HG03575 (cell line): ENCODE measurements around the gene AFF3.

Experiments
- ATAC-seq: cut with Tn5 transposase; IDR thresholded peaks from one replicate; pipeline ENCODE4 v1.9.1; 2021; ENCODE audit not compliant: unreplicated experiment, insufficient number of reproducible peaks, low FRiP score; ENCODE audit errors: extremely low read depth

AFF3 gene

DNA sequence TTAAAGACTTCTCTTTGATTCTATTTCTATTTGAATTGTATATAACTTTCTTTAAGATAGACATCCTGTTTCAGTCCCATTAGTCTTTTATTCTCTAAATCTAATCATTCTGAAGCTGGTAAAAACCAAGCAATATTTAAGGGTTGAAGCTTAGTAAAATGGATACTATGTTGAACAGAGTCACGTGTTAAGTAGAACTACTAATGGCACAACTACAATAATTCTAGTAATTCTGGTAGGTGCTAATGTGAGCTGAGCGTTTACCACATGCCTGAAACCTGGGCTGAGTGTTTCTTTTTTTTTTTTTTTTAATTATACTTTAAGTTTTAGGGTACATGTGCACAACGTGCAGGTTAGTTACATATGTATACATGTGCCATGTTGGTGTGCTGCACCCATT lies 8.9 kb upstream of the AFF3 start:
- ATAC-seq: no peak

DNA sequence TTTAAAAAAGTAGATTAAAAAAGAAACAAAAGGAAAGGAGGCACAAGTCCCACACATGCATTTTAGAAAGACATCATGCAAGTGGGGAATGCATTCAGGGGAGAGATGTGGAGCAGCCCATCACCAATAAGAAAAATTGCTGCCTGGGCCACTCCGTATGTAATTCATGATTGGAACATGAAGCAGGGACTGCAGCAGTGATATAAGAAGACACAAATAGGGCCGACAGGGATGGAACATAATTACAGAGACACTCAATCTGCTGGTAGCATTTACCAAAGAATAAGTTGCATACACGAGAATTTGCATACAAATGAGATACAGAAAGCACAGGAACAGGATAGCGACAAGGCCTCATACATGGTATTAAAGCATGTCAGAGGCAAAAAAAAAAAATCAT lies 6.5 kb upstream of the AFF3 start:
- ATAC-seq: no peak

DNA sequence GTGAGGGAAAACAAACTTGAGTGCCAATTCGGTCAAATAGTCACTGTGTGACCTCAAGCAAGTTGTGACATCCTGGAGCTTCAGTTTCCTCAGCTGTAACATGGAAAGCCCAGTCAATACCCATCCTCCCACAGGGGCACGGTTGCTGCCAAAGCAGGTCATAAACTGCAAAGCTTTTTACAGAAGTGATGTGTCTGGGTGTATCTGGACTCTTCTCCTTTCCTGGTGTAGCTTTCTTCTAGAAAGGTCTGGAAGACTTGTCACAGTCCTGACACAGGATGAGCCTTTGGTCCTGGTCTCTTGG lies 4.2 kb upstream of the AFF3 start:
- ATAC-seq: no peak

DNA sequence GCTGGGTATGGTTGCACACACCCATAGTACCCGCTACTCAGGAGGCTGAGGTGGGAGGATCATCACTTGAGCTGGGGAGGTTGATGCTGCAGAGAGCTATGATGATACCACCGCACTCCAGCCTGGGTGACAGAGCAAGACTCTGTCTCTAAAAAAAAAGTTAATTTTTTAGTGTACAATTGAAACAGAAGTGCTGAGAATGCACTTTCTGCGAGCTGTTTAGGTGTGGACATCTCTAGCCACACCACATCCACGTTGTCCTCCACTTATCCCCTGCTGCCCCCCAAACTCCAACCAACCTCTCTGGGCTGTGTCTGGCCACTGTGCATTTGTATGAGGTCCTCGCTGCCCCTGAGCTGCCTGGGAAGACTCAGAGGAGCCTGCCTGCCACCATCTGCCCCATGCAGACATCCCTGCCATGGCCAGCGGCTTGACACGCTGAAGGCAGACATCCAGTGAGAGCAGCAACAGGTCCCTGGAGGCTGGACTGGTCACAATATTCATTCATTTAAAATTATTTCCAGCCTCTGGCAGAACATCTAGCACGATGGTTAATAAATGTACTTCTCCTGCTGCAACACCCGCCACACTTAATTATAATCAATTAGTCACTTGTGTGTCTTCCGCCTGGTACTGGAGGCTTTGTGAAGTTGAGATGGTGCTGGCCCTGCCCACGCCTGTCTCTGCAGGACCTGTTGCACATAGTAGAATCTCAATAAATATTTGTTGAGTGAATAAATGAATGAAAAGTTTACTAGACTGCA lies 3.7 kb upstream of the AFF3 start:
- ATAC-seq: no peak

DNA sequence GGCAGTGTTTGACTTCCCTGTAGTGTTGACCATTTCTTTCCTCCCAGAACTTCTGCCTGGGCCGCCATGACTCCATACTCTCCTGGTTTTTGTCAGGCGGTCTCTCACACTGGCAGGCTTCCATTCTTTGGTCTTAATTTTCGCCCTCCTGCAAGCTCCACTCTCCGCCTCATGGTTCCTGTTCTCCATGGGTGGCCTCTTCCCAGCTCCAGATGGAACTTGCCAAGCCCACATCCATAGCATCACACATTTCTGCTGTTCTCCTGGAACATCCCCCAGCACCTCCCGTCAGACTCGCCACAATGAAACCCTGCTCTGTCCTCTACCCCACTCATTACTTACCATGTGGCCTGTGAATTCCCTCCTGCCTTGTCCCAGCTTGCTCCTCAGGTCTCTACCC lies 896 bp upstream of the AFF3 start:
- no peak for ATAC-seq

DNA sequence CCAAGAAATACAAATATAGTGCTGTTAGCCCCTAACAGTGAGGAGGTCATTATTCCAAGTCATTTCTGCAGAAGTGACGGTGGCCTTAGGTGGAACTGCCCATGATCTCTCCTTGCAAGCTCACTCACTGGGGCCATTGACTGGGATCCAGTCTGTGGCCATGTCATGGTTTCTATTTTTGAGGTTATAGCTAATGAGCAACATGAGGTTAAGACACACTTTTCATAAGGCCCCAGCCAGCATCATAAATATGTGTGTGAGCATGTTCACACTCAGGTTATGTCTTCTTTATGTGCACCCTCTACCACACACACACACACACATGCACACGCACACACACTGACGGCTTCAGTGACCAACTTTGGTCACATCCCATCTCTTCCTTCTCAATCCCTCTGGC lies 484 bp downstream of the AFF3 start:
- ATAC-seq: no peak

DNA sequence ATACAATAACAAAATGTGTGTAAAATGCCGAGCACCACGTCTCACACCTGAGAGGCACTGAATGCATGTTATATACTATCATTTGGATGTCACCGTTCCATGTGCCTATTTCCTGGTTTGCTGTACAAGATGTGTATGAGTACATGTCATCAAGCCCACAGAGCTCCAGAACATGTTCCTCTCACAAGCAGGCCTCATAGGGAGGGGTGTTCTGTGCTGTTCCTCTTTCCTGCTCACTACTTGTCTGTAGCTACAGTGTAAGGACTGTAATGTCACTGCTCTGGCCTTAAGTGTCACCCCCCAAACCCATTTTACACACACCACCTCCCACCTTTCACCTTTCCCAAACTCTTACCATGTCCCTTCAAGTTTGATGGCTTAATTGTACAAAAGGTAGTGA lies 1.8 kb downstream of the AFF3 start:
- no peak for ATAC-seq

DNA sequence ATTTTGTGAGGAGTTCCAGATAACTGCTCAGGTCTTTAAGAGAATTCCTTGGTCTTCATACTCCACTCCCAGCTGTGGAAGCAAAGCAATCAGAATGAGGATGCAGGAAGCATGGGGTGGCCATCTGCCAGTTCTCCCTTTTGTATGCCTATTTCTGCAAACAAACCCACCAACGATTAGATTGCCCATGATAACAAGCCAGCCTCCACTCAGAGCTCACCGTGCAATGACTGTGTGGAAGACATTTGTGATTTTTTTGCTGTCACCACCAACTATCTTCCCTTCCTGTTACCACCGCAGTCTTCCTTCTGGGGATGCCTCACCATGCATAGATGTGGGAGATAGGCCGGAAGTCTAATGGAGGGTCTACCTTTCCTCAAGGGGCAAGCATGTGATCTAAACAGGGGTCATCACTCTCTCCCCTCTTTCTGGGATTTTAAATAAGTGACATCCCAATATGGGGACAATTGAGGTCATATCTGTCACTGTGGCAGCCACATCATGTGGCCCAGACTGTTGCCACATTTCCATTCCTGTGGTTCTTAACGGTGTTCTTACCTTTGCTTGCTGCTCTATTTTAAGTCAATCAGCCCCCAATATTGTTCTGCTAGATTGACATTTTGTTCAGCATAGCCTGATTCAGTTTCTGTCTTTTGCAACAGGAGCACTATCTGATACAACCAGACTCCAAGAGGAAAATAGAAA lies 4.4 kb downstream of the AFF3 start:
- no peak for ATAC-seq

DNA sequence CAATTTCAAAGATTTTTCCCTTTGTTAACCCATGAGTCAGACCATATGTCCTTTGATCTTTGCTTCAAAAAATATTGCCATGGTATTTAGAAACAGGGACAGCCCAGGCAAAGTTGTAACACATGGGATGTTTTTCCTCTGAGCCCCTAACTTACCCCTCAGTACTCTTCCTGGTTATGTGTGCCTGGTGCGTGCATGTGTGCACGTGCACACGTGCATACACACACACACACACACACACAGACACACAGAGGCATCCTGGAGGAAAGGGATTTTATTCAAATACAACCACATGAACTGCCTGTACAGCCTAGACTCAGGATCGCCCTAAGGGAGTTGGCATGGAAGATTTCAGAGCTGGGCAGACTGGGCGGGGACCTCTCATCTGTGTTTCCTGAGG lies 5.1 kb downstream of the AFF3 start:
- ATAC-seq: no peak

DNA sequence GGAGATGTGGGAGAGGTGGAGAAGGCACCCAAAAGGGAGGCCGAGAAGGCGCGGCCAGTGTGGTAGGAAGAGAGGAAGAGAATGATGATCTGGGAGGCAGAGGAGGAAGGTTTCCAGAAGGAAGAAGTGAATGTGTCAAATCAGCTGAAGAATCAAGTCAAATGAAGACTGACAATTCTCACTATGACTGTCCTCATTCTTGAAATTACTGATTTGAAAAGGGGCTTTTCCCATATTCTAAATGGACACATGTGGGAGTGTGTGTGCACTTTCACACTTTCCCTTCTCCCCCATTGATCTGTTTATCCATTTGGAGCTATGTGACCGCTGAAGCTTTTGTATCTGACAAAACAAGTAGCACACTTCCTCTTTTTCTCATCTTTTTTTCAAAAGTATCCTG lies 6.1 kb downstream of the AFF3 start:
- no peak for ATAC-seq

DNA sequence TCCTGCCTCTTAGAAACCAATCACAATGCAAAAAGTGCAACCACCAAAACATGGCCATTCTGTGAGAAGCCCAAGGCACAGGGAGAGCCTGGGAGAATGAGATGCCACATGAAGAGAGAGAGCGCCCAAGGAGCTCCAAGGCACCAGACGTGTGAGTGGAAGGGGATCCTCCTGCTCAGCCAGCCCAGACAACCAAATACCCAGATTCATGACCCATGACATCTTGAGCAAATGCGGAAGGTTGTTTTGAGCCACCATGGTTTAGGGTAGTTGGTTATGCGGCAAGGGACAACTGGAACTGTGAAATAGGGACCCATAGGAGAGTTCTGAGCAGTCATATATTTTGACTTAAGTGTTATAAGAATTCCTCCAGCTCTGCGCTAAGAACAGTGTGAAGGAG lies 7.0 kb downstream of the AFF3 start:
- no peak for ATAC-seq

DNA sequence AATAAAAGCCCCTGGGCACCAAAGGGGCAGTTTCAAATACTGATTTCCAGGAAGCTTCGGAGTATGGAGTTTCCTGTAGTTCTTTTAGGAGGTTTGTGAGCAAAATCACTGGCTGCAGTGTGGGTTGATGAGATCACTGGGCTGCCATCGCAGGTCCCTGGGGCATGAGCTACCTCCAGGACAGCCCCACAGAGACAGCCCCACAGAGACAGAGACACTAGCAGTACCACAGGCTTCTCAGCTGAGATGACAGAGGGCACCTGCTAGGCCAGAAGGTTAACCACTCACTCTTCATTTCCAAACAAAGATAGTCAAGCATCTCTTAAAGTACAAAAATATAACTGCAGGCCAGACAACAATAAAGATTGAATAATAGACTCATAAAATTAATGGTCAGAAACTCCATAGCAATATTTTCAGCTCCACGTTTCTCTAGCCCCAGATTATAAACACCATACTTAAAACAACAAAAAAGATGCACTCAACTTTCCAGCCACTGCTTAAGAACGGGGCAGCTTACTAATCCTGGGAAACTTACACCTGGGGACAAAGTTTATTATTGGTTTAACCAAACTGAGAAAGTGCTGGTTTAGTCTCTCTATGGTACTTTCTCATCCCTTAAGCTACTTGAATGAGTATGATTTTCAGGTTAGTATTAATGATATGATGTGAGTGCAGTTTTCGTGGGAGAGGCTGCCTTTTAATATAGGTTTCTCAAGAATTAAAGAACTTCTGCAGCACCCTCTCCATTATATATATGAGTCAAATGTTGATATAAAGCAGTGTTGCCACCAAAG lies 11.6 kb downstream of the AFF3 start:
- ATAC-seq: no peak

DNA sequence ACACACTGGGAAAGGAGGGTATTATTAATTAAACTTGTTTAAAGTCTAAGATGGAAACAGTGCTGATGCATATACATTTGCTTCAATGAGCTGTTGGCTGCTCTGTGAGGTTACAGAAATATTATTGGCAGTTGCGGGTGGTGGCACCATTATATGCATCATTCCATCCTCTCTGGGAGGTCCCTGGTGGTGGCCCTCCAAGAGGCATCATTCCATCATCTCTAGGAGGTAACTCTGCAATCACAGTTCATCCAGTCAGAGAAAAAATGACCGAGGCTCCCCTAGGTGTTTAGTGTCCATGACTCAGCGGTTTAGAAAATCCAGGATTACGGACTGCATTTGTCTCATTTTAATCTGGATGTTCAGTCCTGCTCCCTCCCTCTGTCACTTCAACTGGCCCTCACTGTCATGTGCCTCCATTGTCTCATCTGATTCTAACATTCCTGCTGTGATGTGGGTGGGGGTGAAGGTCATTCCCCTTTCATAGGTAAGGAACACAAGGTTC lies 15.4 kb downstream of the AFF3 start:
- ATAC-seq: no peak

DNA sequence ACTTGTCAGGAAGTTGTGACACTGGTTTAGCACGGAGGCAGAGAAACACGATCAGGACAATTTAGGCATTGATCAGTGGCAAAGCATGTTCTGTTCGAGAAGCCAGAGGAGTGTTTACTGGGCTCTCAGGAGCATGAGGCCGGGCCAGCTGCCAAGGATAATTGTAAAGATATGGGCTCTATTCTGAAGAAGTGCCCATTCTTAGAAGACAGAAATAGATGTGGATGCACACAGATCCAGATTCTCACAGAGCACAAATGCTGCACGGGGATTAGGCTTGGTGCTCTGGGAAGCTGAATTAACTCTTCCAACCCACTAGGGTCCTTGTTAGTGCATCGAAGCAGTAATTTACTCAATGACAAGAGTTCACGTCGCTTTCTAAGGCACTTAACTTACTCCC lies 16.2 kb downstream of the AFF3 start:
- ATAC-seq: no peak

DNA sequence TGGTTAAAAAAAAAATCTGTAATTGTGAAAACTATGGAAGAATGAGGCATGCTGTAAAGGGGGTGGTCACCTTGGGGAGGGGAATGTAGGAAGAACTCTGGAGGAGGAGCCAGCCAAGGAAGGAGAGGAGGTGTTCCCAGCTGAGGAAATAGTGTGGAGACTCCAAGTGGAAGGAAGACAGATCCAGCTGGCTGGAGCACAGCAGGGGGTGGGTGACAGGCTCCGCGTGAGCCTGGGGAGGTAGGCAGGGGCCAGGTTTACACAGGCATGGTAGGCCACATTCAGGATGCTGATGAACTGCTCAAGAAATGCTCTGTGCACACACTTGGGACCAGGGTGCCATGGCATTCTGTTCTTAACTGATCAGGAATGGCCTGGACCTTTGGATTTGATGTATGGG lies 16.8 kb downstream of the AFF3 start:
- ATAC-seq: no peak

DNA sequence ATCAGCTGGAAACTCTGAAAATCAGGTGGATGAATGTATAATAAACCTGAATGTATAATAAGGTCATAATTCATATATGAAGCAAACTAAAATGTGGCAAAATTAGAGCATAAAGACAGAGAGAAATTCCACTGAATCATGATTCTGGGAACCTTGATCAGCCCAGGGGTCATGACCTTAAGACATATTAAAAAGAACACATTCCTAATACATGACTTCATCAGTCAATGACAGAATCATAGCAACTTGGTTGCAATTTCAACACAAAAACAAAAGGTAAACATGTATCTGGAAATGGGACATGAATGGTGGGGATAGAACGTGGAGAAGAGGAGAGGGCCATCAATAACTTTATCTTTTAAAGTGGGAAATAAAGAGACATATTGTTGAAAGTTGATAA lies 17.6 kb downstream of the AFF3 start:
- ATAC-seq: no peak

DNA sequence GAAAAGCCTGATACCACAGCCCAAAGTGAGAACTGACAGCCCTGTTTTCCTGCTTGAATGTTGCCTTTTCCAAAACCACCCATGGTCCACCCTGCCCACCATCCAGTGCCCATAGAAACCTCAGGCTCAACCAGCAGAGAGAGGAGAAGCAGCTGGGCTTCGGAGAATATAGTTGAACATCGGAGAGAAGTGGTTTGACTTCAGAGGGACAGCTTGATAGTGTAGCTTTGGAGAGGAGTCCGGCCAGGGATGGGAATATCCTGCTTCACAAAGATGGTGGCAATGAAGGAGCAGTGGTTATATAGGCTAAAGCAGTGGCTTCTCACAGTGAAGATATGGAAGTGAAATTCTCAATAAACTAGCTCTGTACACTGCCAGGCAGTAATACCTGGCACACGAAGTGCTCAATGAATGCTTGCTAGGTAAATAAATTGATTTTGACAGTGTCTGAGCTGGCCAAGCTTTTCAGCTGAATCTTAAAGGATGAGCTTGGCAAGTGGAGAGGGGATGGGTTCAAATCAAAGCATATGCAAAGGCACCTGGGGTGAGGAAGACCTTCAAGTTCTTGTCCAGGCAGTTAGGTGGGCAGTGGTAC lies 21.2 kb downstream of the AFF3 start:
- ATAC-seq: no peak

DNA sequence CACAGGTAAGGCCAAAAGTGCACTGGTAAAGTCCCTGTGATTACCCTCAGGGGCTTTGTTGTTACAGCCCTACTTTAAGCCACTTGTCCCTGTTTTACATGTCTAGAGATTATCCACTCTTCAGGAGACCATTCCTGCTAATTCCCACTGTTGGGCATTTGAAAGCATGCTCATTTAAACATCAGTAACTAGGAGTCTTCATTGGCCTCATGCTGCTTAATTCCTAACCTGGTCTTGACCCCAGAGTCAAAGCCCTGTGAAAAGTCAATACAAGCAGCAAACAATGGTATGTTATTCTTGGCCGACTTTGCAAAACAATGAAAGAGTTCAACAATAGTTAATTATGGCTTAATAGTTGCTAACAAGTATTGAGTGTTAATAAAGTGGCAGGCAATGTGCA lies 23.2 kb downstream of the AFF3 start:
- no peak for ATAC-seq

DNA sequence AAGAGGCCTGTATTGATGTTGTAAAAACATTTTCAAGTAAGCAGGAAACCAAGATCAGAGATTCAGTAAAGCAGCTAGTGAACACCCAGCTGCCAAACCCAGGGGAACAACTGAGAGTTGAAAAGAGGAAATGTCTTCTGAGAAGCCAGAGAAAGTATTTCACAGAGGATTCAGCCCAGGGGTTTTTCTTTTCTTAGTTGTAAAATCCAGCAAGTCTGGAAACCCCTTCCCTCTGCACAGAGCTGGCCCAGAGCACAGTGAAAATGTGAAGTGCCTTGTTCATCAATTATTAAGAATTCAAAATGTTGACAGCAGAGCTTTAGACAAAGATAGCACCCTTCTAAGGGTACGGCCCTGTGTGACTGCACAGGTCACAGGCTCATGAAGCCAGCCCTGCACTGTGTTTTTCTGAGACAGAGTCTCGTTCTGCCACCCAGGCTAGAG lies 28.4 kb downstream of the AFF3 start:
- ATAC-seq: no peak

DNA sequence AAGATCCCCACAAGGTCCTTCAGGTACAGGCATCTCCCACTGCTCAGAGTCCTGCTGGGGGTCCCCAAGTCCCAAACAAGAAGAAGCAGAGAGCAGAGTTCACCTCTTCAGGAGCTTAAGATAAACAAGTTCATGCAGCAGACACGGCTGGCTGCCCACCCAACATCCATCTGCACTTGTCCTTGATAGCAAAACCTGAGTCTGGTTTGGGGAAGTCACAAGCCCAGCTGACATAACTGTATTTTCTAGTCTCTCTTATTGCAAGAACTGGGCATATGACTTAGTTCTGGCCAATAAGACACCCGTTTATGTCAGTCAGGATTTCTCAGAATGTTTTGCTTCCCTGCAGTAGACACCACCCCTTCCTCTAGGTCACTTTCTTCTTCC lies 31.8 kb downstream of the AFF3 start:
- no peak for ATAC-seq
